Stimulated activated CD4-positive, alpha-beta T cell treated with anti-CD3 and anti-CD28 coated beads, Interleukin-12 subunit alpha, Interleukin-12 subunit beta, amount 100 ng/mL, for 4 hours (primary cell): ENCODE results near the gene CAPN13.

Experiments
- DNase-seq: peaks from one replicate; pipeline ENCODE4 v3.0.0-alpha.2; 2020

CAPN13 gene

GRCh38 chr2:30678410-30679137 lies 128.7 kb downstream of the CAPN13 start:
- no peak for DNase-seq

DNA sequence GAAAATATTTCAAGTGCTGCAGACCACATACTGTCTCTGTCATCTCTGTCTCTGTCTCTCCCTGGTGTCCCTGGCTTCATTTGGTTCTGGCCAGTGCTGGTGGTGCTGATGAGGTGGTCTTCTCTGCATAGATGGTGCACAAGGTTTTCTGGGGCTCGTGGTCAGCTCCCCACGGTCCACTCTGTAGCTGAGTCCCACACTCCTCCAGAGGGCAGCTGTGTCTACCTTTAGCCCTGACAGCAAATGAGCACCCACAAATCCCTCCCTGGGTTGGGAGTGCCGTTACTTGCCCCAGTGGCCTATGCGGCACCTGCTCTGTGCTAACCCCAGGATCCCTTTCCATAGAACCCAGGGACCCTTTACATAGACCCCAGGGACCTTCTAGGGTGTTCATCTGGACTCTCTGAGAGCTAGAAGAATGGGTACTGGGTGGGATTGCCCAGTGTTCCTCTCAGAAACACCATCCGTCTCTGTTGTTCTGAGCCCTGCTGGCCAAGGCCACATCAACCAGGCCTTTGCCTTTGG lies 129.3 kb downstream of the CAPN13 start:
- DNase-seq: no peak

- no peak for DNase-seq
These were observed 130.0 kb downstream of the CAPN13 start for GRCh38 chr2:30677231-30677630.

GRCh38 chr2:30675758-30676157 lies 131.5 kb downstream of the CAPN13 start:
- DNase-seq: no peak

DNA sequence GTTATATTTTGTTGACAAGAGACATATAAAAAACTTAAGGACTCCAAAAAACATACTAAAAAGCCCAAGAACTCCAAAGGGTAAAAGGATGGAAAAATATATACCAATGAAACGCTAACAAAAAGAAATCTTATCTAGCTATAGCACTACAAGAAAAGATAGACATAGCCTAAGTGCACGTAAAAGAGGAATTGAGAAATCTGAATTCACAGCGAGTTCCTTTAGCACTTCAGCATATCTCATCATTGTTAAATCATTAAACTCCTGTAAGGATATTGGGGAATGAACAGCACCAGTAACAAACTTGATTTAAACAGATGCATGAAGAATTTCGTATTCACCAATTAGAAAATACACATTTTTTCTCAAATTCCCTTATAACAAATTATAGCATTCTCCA lies 134.1 kb downstream of the CAPN13 start:
- no peak for DNase-seq
